GM12872 (cell line): ENCODE results near the gene SIGMAR1.

Experiments
- CTCF ChIP-seq: IDR thresholded peaks from 3 replicates; pipeline ENCODE4 v1.5.1; 2011; ENCODE audit warnings: low read depth, mild to moderate bottlenecking, low read length, moderate library complexity; ENCODE audit not compliant: insufficient read depth

The SIGMAR1 gene

DNA sequence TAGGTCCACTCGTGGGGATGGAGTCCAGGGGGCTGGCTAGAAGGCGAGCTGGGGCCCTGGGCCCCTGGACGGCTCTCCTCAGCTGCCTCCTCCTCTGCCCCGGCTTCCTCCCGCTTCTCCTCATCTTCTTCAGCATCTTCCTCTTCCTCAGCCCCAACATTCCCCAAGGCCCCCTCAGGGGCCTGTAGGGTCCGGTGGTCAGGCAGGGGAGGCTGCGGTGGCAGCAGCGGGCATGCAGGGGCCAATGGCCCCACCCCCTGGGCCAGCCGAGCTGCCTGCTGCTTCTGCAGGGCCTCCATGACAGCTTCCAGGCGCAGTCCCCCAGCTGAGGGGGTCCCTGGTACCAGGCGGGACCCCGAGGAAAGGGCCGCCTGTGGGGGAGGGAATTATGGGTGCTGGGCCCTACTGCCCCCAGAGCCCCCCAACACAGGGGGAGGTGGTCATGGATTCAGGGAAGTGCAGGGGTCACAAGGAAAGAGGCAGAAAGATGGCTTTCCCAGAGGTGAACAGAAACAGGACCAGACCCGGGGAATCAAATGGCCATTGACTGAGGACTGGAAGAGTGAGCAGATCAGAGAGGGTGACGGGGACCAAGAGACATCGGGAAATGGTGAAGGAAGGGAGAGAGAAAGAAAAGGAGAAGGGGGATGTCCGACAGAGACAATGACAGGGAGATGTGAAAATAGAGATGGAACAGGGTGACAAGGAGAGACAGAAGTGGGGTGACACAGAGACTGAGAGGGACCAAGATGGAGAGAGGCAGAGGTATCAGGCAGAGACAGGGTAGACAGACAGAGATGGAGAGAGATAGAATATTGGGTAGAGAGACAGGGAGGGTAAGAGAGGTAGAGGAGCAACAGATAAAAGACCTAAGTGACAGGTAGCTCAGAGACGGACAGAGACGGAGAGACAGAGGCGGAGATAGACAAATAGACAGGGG lies 9.6 kb downstream of the SIGMAR1 start:
- TF ChIP-seq CTCF: no peak

- no peak for TF ChIP-seq CTCF
Measured at GRCh38 chr9:34625186-34625486, 12.5 kb downstream of the SIGMAR1 start.

GRCh38 chr9:34624475-34625185 lies 13.0 kb downstream of the SIGMAR1 start:
- no peak for TF ChIP-seq CTCF

DNA sequence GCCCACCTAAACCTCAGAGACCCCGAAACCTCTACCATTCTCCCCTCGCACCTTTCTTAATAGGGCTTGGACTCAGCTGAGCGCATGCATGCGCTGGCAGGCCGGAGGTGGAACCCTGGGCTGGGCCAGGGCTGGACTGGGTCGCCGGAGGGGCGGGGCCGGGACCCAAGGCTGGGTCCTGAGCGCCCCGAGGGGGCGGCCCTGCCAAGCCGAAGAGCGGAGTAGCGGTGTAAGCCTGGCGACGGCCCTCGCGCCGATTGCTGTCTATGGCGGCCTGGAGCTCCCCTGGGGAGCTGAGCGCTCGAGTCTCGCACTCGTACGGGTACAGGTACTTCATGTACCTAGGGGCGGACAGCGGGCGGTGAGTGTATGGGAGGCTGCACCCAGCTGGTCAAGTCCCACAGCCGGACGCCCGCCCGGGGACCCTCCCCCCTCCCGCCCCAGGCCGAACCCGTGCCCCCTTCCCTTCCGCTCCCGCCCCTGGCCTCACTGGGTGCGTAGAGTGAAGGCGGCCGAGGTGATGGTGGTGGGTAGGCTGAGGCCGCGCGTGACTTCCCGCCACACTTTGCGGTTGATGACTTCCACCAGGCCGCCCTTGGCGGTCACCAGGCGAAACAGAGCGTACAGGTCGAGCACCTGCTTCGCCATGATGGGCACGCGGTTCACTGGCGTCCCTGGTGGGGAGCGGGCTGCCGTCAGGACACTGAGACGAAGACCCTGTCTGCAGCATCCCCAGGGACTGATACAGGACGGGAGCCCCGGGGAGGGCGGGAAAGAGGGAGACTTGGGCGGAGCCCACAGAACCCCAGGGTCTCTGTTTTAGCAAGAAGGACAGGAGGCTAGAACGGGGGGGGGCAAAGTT lies 14.0 kb downstream of the SIGMAR1 start:
- no peak for TF ChIP-seq CTCF

DNA sequence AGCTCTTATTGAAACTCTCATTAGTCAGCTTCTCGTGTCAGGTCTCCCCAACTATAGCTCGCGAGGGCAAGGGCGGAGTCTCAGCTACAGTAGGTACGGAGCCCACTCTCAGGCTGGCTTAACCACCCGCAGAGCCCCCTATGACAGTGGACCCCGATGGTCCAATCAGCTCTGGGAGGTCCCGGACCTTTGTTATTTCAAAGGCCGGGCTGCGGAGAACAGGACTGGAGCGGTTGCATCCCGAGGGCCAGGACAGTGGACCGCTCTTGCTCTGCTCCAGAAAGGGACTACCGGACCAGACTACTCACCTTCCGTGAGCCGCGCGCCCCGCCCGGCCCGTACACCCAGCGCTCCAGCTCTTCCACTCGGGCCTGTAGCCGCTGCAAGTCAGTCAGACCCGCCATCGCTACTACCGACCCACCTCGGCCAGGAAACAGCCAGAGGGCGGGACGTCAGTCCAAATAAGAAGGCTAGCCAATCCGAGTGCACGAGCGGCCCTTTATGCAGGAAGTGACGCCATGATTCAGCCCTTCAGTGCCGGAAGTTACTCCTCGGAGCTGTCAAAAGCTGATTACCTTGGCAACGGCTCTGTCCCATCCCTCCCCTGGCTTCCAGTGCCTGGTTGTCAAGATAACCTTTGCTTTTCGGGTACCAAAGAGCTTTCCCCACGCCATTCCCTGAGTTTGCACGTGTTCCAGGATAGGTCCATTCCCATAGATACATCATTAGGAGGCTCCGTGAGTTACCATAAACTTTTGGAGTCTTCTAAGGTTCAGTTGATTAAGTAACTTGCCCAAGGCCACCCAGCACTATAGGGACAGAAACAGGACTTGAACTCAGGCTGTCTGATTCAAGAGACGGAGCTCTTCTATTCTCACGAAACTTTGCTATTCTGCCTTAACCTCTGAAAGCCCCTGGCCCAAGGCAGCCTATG lies 17.3 kb downstream of the SIGMAR1 start, which contains the start of gene DCTN3:
Gene DCTN3 (minus strand): TSS at position 435 of the 934 bp plus-strand sequence. CDS start 31 bp downstream, at position 404.
- no peak for TF ChIP-seq CTCF

DNA sequence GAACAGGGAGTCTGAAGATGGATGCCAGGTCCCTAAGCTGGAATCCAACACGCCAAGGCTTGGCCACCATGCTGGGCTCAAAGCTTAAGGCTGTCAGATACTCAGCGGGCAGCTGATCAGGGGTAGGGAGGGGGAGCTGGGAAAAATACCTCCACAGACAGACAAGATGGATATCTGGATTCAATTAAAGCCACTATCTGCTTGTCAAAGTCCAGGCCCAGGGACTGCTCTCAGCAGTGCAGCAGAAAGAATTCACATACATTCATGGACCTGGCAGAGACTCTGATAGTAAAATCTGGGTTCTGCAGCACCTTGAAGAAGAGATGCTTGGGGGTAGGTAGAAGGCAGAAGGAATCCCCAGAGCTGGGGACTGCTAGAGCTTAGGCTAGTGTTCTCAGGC lies 22.5 kb downstream of the SIGMAR1 start:
- TF ChIP-seq CTCF: no peak
